DMS153 (cell line): ENCODE measurements around the gene ENAM.
A peak's percentile ranks its signal among the peaks of the same experiment; 100 is the strongest.
"Not testable (repeated sequence)": the region's sequence is repeated elsewhere in the genome, so short reads cannot be mapped to it uniquely, and the experiment has no call there.

Source experiments
- DNase-seq: peaks from one replicate; lab custom pipeline; 2025; lab: John Stamatoyannopoulos, UW

ENAM gene

DNA sequence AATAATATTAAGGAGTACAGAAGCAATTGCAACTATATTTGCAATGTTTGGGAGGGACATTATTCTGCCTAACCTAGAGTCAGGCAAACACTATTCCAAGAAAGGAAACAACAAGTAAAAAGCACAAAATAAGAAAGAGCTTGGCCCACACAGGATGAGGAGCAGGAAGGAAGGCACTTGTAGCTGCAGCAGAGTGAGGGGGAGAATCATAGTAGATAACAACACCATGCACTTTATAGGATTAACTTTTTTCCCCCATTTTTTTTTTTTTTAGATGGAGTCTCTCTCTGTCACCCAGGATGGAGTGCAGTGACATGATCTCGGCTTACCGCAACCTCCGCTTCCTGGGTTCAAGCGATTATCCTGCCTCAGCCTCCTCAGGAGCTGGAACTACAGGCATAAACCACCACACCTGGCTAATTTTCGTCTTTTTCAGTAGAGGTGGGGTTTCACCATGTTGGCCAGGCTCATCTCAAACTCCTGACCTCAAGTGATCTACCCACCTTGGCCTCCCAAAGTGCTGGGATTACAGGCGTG, 48.1 kb downstream of the ENAM start:
- no peak for DNase-seq

GRCh38 chr4:70678383-70678999, 49.9 kb downstream of the ENAM start:
- no peak for DNase-seq

- DNase-seq: no peak
Measured at GRCh38 chr4:70680934-70681333, 52.4 kb downstream of the ENAM start.

- DNase-seq: no peak
Measured at GRCh38 chr4:70681704-70682103, 53.2 kb downstream of the ENAM start.

DNA sequence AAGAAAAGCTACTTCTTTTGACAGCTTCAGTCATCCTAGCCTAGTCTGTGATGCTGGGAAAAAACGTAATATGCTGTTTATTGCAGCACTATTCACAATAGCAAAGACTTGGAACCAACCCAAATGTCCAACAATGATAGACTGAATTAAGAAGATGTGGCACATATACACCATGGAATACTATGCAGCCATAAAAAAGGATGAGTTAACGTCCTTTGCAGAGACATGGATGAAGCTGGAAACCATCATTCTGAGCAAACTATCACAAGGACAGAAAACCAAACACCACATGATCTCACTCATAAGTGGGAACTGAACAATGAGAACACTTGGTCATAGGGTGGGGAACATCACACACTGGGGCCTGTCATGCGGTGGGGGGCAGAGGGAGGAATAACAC, 53.6 kb downstream of the ENAM start:
- DNase-seq: not testable (repeated sequence)

GRCh38 chr4:70687392-70687791, 58.8 kb downstream of the ENAM start:
- DNase-seq: no peak

GRCh38 chr4:70687821-70688794, 59.6 kb downstream of the ENAM start, which contains the start of gene UTP3:
Gene UTP3 (plus strand): TSS chr4:70688532. CDS start chr4:70688678, 146 bp downstream.
- DNase-seq: peak; percentile 98

- no peak for DNase-seq
Measured at GRCh38 chr4:70688795-70689231, 60.3 kb downstream of the ENAM start.

- DNase-seq: no peak
Measured at GRCh38 chr4:70691661-70692060, 63.1 kb downstream of the ENAM start.

- DNase-seq: not testable (repeated sequence)
Measured at GRCh38 chr4:70694633-70695032, 66.1 kb downstream of the ENAM start.
